ENCODE measurements around the gene VAMP3. TPM values are rescaled to one million over a fixed set of nuclear protein-coding genes. Genes with fewer than 3 reads are reported as not detected.

The VAMP3 gene
- total and polyA plus RNA-seq, 9 of the 15 experiments (the other 6 are each of a cell fraction or from before 2014, with no cell fraction given): 27.1 to 71.3 (median 47.5) TPM

- TF ChIP-seq JUND (IDR thresholded peaks at IDR 0.05; ENCODE audit: borderline replicate concordance, low read depth, low read length) (no peak; the same call in none of the 2 replicates), JUND (tag; IDR thresholded peaks at IDR 0.05; ENCODE audit: borderline replicate concordance, low read depth, low read length) (peak; percentile 20; the same call in 1 of the 3 replicates), BCOR (IDR thresholded peaks at IDR 0.05) (peak; percentile 51; the same call in 1 of the 2 replicates), CREB1 (IDR thresholded peaks at IDR 0.05) (peak; percentile 59), CREB1 (CRISPR knock-in tag; IDR thresholded peaks at IDR 0.05) (0 out of 2 replicates have a peak, but pooled peaks have one; percentile 21), SMAD2 (IDR thresholded peaks at IDR 0.05; ENCODE audit: low read depth, low read length) (no peak), EHMT2 (IDR thresholded peaks at IDR 0.05) (peak; percentile 91), STAT5A (IDR thresholded peaks at IDR 0.05; ENCODE audit: borderline replicate concordance, low read length) (no peak), SREBF2 (CRISPR knock-in tag; IDR thresholded peaks at IDR 0.05) (no peak), RNF219 (CRISPR knock-in tag; IDR thresholded peaks at IDR 0.05) (no peak), PYGO2 (tag; IDR thresholded peaks at IDR 0.05) (no peak; the same call in 1 of the 2 replicates), ZFP36 (IDR thresholded peaks at IDR 0.05; ENCODE audit: low read depth, low read length, partially characterized antibody) (no peak), CBX1 (IDR thresholded peaks at IDR 0.05; ENCODE audit: low read depth) (0 out of 2 replicates have a peak, but pooled peaks have one; percentile 40), ZNF41 (CRISPR knock-in tag; conservative IDR thresholded peaks at IDR 0.05) (0 out of 2 replicates have a peak, but pooled peaks have one; percentile 47), MCM5 (IDR thresholded peaks at IDR 0.05; ENCODE audit: low read depth) (no peak), NFYB (IDR thresholded peaks at IDR 0.05; ENCODE audit: extremely low read depth, insufficient read length) (no peak), CGGBP1 (CRISPR knock-in tag; IDR thresholded peaks at IDR 0.05) (no peak), CEBPG (CRISPR knock-in tag; IDR thresholded peaks at IDR 0.05) (no peak), CEBPG (tag; conservative IDR thresholded peaks at IDR 0.05 in 1 of 2, IDR thresholded peaks at IDR 0.05 in 1 of 2) (no peak), ZNF830 (CRISPR knock-in tag; IDR thresholded peaks at IDR 0.05) (no peak), RB1 (IDR thresholded peaks at IDR 0.05; ENCODE audit: low read depth) (no peak), MEIS2 (IDR thresholded peaks at IDR 0.05; ENCODE audit: partially characterized antibody) (no peak), RCOR1 (IDR thresholded peaks at IDR 0.05; ENCODE audit: borderline replicate concordance in 1 of 2, low read depth in 2 of 2, low read length in 2 of 2) (no peak), TRIM28 (IDR thresholded peaks at IDR 0.05) (no peak), SNIP1 (IDR thresholded peaks at IDR 0.05; ENCODE audit: low read depth) (no peak), MAX (CRISPR knock-in tag; IDR thresholded peaks at IDR 0.05) (peak; percentile 67; the same call in 1 of the 2 replicates), HDAC1 (IDR thresholded peaks at IDR 0.05) (peak in 1 of 2 experiments; percentile 79; a peak in 2 of 4 replicates), TFAM (CRISPR knock-in tag; conservative IDR thresholded peaks at IDR 0.05) (no peak)
These were observed 56.2 kb downstream of the VAMP3 start (continued) for GRCh38 chr1:7827126-7827955.
